GM19397 (cell line): ENCODE data around the gene CRIP2.
A peak's percentile ranks its signal among the peaks of the same experiment; 100 is the strongest.

Experiments
- ATAC-seq: cut with Tn5 transposase; IDR thresholded peaks from one replicate; pipeline ENCODE4 v1.9.1; 2021; ENCODE audit warnings: mild to moderate bottlenecking, moderate library complexity; ENCODE audit not compliant: unreplicated experiment

CRIP2 gene

DNA sequence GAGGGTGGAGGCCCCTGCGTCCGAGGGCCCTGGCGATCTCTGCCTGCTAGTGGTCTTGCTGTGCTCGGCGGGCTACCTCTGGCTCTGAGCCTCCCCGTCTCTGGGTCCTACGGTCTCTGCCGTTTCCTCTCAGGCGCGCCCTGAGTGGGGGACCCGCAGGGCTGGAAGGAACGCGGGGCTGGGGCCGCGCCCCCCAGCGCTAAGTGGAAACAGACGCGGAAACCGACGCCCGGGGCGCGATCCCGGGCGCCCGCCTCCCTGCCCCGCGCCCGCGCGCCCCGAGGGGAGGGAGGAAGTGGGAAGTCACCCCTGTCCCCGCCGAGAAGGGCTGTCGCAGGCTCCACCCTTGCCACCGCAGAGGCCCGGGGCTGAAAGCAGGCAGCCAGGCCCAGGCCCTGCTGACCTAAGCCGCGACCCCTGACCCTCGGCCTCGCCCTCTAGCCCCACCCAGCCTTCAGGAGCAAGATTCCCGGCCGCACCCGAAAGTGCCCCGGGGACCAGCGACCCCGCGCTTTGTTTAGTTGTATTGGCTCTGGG is 12.9 kb downstream of the CRIP2 start:
- ATAC-seq = no peak

DNA sequence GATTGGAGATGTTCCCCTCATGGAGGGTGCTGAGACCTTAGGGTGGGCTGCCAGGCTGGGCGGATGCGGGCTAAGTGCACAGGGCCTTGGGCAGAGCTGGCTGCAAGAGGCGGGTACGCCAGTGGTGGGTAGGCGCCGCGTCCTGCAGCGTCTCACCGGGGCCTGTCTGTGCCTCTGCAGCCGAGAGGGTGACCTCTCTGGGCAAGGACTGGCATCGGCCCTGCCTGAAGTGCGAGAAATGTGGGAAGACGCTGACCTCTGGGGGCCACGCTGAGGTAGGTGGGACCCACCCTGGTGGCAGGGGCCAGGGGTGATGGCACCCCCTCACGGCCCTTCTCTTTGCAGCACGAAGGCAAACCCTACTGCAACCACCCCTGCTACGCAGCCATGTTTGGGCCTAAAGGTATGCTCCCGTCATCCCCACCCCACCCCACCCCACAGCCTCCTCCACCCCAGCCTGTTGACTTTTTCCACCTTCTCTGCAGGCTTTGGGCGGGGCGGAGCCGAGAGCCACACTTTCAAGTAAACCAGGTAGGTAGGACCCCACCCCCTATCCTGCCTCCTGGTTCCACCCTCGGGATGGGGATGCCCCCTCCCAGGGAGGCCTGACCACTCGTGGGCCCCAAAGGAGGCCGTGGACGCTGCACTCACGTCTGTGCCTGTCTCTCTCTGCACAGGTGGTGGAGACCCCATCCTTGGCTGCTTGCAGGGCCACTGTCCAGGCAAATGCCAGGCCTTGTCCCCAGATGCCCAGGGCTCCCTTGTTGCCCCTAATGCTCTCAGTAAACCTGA is 13.6 kb downstream of the CRIP2 start:
- no peak for ATAC-seq

DNA sequence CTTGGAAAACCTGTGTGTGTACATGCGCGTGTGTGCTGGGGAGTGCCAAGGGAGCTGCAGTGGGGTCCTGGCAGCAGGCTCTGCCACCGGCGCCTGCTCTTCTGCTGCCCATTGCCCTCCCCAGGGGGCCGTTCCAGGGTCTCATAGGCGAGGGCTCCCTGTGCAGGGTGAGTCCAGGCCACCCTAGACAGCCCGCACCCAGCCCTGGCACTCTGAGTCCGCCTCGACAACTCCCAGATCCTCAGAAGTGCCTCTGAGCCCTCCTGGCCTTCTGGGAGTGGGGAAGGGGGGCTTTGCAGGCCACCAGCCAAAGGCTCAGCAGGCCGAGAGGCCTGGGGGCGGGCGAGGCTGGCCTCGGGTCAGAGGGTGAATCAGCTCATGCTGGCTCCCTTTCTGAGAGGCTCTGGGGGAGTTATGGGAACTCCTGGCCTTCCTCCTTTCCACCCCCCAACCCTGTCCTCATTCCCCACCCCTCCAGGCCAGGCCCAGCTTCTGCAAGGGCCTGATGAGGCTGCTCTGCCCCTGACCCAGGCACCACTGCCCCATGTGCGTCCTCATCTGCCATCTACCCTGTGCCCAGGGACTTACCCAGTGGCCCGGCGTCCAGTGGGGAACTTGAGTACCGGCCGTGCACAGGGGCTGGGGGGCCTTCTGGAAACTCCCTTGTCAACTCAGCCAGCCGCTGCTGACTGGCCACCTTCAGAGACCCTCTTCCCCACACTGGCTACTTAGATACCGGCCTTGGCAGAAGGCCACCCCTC is 14.3 kb downstream of the CRIP2 start:
- ATAC-seq = no peak

DNA sequence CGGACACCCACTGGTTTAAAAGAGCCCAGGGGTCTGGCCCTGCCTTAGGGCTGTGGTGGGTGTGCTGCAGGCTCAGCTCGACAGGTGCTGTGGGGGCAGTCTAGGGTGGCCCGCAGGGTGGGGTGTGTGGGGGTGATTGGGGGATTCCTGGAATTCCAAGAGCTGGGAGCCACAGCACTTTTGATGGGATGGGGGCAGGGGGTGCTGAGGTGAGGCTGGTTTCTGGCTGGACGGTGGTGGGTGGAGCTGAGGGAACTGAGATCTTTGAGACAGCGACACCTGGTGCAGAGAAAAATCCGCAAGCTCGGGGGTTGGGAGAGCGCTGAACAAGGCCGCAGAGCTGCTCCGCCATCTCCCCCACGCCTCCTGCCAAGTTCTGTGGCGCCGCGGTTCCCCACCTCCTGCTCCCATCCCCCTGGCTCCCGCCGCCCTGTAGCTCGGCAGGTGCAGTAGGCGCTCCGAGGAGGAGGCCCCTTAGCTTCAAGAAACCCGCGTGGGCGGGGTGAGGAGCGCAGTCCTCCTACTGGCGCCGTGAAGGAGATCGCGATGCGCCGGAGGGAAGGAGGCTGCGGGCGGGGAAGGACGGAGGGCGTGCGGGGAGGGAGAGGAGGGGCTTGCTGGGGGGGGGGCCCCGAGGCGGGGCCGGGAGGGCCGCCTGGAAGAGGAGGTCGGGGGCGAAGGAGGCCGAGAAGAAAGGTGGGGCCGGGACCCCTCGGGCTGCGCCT is 15.1 kb downstream of the CRIP2 start:
- ATAC-seq = no peak

DNA sequence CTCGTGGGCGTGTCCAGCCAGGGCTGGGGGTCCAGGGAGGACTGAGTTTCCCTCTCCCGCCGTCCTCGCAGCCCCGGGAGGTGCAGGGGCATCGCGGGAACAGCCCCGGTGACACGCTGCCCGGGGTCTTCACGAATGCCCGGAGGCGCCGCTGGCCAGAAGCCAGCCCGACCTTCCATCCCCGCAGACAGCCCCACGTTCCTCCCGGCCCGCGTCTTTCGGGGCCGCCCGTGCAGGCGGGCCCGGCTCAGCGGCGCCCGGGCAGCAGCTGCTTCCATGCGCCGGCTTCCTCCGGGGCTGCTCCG is 15.6 kb downstream of the CRIP2 start:
- ATAC-seq = peak; percentile 3

DNA sequence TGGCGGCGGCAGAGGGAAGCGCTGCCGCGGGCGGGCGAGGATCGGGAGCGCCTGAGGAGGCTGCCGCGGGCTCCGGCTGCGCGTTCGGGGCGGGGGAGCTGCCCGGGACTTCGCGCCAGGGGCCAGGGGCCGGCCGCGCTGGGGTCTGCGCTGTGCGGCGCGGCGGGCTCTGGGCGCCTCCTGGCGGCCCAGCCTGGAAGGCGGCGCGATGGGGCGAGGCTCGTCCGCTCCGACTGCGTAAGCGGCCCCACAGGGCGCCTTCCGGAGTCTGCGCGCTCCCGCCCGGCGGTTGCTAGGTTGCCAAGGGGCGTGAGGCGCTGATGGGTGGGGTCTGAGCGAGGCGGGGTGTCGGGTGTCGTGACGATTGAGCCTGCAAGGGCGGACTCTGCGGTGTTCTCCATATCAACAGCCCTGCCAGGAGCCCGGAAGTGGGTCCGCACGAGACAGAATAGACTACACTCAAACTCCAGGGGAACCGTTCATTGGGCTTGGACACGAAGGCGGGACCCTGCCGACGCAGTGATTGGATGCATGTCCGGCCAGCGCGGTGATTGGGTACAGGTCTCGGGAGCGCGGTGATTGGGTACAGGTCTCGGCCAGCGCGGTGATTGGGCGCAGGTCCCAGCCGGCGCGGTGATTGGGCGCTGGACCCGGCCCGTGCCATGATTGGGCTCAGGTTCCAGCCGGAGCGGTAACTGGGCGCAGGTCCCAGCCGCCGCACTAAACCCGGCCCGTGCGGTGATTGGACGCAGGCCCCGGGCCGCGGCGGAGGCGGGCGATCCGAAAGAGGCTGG is 16.1 kb downstream of the CRIP2 start, which contains the start of gene TEDC1:
TEDC1 (plus strand) TSS at position 675 of the 794 bp plus-strand sequence. CDS start 130 bp downstream, outside the sequence.
- peak; percentile 58 for ATAC-seq

DNA sequence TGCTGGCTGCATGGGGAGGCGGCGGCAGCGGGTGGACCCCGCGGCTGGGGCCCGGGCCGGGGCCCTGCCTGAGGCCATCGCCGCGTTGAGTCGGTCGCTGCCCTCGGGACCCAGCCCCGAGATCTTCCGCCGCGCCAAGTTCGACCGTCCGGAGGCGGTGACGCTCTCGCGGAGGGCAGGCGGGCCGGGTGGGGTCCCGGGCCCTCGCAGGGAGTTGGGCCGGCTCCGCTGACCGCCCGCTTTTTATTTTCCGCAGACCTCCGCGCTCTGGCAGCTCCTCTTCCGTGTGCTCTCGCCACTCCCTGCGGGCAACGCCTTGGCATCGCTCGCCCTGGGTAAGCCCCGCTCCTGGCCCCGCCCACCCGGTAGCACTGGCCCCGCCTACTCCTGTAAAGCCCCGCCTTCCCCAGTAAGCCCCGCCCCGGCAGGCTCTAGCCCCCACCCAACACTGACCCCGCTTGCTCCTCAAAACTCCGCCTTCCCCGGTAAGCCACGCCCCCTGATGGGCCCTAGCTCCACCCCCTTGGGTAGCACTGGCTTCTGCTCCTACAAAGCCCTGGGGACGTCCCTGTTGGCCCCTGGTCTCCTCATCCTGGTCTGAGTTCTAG is 16.8 kb downstream of the CRIP2 start:
- ATAC-seq = peak; percentile 3

DNA sequence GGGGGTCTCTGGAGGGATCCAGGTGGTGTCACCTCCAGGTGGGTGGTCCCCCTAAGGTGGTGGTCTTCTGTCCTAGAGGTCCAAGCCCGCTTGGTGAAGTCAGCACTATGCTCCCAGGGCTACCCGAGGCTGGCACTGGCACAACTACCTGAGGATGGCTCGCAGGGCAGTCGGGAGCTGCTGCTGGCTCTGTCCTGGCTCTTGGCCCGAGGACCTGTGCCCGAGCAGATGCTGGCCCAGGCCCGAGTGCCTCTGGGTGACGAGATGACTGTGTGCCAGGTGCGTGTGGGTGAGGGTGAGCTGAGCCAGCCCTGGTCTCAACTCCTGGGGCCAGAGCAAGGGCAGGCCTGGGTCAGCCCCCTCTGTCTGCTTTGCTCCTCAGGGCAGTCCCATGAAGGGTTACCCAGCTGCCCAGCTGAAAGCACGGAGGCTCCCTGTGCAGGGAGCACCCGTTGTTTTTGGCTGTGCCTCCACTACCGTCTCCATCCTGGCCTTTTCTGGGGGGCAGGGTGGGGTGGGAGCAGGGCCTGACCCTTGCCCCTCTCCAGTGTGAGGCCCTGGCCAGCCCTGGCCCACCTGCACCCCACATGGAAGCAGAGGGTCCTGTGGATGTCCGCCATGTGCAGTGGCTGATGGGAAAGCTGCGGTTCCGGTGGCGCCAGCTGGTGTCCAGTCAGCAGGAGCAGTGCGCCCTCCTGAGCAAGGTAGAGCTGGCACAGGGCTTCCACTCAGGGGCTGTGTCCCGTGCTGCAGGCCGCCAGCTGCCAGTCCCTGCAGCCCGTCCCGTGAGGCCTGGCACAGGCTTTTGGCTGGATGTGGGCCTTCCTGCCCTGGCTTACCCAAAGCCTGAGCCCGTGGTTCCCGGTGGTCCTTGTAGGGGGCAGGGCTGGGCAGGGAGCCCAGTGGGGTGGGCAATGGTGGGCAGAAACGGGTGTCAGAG is 17.7 kb downstream of the CRIP2 start:
- ATAC-seq = no peak

DNA sequence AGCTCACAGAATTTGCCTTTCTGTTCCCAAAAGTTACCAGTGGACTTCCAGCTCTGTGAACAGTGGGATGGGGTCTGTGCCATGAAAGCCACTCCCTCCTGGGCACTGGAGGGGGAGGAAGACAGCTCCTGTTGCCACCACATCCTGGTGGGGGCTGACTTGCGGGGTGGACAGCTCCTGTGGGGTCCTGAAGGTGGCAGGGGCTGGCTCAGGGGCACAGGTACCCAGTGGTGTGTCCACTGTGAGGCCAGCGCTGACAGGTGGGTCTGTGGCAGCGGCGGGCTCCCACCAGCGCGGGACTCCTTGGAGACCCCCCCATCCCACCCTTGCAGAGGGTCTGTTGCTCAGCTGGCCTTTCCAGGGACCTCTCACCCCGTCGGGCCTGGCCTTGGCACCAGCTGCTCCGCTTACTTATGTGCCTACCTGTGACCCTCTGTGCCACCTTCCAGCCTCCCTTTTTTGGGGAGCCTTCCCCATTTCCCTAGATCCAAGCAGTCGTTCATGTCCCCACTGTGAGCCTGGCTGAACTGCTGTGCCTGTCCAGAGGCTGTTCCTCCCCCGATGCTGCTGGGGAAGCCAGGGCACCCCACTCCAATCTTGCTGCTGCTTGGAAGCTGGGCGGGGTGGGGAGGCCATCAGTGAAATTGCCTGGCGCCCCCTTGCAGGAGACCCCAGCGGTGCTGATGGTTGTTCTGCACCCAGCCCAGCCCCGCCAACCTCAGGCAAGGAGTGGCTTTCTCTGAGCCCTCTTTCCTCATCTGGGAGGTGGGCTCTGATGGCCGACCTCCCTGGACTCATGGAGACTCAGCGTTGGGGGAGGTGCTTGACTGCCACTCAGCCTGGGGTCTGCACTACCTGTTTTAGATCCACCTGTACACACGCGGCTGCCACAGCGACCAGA is 18.6 kb downstream of the CRIP2 start:
- no peak for ATAC-seq

DNA sequence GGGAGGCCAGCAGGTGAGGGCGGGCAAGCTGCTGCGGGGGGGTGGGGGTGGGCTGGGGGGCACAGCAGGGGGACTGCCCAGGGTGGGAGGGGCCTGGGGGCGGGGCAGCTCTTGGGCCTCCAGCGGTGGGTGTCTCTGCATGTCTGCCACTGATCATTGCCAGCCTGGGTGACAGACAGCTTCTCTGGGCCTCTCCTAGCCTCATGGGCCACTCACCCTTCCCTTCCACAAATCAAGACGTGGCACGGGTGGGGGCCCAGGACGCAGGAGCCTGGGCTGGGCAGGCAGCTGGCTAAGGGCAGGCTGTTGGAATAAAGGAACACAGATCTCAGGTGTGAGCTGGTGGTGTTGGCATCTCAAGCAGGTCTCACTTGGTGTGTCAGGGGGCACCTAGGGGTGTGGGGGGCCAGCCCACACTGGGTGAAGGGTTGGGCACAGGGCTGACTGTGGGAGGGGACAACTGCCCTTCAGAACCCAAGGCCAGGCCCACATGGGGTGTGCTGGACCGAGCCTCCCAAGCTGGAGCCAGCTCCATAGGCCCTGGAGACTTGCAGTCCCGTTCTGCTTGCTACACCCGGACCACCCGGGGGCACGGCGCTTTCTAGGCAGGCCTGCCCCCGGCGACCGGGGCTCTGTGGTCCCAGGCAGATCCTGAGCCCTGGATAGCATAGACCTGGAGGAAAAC is 19.4 kb downstream of the CRIP2 start:
- ATAC-seq = no peak

DNA sequence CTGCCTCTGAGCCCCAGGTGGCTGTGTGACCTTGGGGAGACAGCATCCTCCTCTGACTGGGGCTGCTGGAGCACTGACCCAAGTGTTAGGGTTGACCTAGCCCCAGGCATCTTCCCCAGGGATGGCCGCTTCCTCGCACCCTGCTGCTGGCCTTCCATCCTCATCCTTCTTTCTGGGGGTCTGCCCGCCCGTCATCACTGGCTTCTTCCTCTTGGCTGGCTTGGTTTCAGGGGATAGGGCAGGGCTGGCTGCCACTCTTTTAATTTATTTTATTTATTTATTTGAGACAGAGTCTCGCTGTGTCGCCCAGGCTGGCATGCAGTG is 19.9 kb downstream of the CRIP2 start:
- no peak for ATAC-seq

DNA sequence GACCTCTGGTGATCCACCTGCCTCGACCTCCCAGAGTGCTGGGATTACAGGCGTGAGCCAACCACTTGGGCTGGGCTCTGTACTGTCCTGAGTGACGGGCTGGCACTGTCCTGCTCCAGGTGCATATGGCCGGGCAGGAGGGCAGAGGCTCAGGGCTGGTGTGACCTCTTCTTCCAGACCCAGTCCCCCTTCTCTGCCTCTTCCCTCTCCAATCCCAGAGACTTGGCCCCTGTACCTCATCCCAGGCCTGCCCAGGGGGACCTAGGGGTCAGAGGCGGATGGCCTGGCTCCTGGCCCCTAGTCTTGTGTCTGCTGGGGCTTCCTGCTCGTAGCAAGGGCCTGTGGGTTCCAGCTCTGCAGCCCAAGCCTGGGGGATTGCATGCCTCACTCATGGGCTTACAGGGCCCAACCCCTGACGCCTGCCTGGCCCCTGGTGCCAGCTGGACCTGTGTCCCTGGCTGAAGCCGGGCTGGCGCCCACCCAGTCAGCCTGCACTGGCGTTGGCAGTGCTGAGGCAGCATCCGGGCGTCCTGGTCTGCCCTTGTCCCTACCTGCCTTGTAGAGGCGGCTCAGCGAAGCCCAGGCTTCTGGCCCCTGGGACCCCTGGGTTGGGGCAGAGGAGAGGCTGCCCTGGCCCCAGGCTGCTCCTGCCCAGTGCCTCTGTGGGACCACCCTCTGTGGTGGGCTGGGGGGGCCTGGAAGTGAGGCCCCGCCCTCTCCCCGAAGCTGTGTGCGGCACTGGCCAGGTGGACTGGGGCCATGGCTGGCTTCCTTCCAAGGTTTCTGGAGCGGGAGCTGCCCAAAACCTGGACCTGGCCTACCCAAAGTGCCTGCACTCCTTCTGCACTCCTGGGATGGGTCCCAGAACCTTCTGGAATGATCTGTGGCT is 20.7 kb downstream of the CRIP2 start:
- ATAC-seq = no peak

DNA sequence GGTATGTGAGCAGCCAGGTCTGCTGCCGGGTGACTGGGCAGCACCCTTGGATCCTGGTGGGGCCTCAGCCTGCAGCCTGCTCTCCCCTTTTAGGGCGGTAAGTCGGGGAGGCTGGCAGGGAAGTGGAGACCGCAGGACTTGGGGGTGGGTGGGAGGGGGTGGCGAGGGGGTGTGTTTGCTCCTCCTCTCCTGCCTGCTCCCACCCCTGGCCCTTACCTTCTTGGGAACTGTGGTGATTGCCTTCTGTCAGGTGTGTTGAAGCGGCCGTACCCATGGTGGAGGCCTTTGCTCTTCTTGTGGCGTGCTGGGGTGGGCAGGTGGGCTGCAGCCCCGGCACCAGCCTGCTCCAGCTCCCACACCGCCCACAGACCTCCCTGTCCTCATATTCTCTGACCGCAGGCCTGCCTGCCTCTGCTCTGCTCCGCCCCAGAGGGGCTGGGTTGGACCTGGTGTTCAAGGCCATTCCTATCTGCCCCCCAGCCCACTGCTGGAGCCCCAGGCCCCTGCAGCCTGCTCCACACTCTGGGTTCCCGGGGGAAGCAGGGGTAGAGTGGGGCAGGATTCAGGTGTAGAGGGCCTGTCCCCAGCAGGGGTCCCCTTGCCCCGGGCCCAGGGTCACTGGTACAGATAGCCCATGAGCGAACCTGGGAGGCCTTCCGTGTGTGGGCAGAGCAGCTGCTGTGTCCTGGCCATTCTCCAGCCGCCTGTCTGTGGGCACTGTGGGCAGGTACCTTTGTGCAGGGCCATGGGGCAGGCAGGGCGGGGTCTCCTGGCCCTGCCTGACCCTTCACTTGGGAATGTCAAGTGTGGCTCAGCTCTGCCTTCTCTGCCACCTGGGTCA is 21.6 kb downstream of the CRIP2 start:
- no peak for ATAC-seq

DNA sequence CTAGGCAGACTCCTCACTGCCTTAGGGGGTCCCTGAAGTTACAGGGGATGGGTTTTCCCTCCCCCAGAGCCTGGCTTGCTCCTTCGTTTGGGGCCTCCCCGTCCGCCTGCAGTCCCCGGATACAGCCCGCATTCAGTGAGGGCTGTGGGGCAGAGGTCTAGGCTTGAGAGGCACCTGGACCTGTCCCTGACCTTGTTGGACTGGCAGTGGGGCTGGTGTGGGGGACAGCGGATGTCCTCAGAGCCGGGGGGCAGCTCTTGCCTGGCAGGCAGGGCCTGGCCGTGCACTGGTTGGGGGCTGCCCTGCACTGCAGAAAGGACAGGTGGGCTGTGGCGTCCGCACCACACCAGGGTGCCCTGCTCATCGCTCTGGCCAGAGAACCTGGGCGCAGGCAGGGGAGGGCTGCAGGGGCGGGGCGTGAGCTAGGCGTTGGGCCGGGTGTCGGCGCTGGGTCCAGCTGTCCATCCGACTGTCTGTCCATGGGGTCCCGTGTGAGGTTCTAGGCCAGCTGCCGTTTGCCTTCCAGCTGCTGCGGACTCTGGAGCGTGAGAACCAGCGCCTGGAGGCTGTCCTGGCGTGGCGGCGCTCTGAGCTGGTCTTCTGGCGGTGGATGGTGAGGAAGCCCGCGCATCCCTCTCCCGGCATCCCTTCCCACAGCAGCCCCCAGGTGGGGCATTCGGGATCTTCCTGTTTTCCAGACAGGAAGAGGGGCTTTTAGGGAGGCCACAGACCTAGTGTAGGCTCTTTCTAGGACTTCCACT is 22.4 kb downstream of the CRIP2 start:
- ATAC-seq = no peak
